Renal cortical epithelial cell (primary cell): Measurements from ENCODE around the gene ZNF584. TPM values are rescaled to one million over a fixed set of nuclear protein-coding genes. Genes with fewer than 3 reads are reported as not detected.
A peak's percentile ranks its signal among the peaks of the same experiment; 100 is the strongest.
"Not testable (repeated sequence)": the region's sequence is repeated elsewhere in the genome, so short reads cannot be mapped to it uniquely, and the experiment has no call there.

ENCODE experiments used
- DNase-seq: peaks from one replicate; pipeline ENCODE4 v3.0.0-alpha.2; 2011; ENCODE audit warnings: low read depth
- total RNA-seq: library from RNA; depleted of rRNA; stranded (reverse); fragments of >200 nt; gene quantifications from 2 replicates; pipeline ENCODE4 v1.2.3, GENCODE V29; 2014

The ZNF584 gene
- total RNA-seq, 1 donor from 2014 or later: 28.8 TPM

DNA sequence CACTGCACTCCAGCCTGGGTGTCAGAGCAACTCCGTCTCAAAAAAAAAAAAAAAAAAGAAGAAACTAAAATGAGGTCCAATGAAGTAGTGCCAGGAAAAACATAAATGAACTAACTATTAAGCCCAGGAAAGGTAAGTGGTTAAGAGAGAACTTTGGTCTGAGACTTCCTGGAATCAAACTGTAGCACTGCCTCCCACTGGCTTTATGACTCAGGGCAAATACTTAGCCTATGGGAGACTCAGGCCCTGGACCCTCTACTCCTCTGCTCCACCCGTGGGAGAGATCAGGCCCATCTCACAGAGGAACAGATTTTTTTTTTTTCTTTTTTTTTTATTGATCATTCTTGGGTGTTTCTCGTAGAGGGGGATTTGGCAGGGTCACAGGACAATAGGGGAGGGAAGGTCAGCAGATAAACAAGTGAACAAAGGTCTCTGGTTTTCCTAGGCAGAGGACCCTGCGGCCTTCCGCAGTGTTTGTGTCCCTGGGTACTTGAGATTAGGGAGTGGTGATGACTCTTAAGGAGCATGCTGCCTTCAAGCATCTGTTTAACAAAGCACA, 4.5 kb upstream of the ZNF584 start:
- peak; percentile 35 for DNase-seq

DNA sequence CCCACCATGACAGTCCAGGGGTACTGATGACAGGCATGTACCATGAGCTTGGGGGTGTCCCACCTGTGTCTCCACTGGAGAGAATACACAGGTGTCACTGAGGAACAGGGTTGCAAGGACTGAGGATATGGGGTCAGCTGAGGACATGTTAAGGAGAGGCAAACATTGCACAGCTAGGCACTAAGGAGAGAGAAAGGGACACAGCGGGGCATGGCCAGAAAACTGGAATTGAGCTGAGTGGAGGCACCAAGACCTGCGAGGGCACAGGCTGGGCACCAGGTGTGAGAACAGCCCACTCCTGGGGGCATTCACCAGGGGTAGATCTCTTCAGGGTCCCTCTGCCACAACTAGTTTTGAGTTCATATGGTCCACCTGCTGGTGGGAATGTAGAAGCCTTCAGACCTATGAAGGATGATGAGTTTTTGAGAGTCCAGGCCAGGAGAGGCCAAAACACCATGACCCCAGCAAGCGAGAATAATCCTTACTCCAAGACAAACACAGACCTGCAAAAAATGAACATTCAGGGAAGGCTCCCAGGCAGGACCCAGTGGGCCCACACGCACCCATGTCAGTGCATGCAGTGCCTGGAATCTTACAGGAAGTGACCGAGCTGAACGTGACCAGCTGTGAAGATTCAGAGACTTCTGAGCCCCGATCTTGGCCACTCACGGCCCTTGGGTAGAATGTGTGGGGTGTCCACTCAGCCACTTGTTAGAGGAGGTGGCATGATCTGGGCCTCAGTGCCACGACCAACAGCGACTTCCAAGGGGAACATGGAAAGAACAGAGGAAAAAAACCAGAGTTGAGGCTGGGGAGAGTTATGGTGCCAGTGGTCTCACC, 1.4 kb upstream of the ZNF584 start:
- DNase-seq: no peak

DNA sequence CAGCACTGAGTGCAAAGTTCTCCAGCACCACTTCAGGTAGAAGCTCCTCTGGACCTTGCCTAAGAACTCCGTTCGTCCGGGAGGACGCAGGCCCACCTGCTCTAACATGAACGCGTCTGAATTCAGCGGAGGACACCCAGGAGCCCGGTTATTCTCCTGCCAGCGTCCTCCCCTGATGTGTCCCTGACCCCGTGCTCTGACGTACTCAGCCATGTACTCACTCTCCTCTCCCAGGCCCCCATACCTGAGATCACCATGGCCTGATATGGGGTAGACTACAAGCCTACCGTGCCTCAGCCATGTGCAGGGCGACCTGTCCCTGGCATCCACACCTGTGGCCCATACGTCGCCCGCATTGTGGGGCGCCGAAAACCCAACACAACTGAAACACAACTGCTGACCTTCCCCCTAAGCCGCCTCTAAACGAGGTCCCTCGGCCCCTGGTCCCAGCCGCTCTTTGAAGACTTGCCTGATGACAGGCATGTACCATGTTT, 744 bp upstream of the ZNF584 start:
- DNase-seq: no peak

DNA sequence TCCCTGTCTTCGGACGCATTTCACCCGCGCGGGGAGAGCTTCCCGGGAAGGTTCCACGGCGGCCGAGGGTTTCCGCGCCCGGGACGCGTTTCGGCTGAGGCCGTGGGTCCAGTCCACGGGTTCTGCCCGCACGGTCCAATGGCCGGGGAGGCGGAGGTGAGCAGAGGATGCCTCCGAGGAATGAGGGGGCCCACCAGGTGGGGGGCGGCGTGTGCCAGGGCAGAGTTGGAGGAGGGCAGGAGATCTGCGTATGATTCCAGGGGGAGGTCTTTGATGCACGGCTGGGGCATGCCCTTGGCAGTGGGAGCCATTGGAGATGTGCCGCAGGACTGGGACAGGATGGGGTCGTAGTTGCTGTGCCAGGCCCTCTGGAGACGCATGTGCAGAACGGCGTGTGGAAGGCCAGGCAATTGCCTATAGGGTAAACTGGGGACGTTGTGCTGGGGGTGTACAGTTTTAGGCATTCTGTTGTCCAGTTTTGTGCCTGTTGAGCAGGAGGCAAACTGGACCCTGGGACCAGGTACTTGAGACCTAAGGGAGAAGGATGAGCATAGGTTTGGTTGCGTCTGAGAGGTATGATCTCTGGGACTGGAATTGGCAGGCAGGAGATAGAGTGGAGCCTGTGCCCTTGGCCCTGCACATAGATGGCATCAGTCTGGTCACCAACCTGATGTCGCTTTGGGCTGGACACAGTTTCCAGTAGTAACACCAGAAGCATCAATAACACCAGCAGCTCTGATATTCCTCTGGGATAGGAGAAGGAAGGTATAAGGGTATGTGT, 751 bp downstream of the ZNF584 start:
- DNase-seq: no peak

DNA sequence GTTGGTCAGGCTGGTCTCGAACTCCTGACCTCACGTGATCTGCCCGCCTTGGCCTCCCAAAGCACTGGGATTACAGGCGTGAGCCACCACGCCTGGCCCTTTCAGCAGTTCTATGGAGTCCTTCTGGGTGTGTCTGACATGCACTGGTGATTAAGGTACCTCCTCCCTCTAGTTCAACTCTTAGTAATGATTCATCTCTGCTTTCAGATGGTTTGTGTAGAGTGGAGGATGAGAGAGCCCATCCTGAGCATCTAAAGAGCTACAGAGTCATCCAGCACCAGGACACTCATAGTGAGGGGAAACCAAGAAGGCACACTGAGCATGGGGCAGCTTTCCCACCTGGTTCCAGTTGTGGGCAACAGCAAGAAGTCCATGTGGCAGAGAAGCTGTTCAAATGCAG, 8.2 kb downstream of the ZNF584 start:
- DNase-seq: no peak

DNA sequence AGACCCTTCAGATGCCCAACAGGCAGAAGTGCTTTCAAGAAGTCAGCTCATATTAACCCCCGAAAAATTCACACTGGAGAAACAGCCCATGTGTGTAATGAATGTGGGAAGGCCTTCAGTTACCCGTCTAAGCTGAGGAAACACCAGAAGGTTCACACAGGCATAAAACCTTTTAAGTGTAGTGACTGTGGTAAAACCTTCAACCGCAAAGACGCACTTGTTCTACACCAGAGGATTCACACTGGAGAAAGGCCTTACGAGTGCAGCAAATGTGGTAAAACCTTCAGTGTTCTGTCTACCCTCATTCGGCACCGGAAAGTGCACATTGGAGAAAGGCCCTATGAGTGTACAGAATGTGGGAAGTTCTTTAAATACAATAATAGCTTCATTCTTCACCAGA, 8.6 kb downstream of the ZNF584 start:
- DNase-seq: no peak

DNA sequence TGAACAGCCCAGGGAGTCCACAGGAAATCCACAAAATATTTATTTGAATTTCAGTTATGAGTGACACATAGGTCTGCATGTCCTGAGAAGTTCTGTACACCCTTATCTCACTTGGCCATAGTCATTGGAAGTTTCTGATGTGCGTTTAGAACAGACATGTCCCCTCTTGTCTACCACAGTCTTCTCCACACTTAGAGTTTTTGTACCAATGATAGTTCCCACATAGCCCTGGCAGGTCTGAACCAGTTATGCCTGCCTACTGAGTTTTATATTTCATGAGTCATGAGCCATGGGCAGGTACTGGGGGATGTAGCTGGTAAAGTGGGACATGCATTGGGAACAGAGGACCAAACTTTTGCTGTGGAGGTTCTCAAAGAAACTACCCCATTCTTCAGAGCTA, 20.2 kb downstream of the ZNF584 start:
- DNase-seq: no peak

DNA sequence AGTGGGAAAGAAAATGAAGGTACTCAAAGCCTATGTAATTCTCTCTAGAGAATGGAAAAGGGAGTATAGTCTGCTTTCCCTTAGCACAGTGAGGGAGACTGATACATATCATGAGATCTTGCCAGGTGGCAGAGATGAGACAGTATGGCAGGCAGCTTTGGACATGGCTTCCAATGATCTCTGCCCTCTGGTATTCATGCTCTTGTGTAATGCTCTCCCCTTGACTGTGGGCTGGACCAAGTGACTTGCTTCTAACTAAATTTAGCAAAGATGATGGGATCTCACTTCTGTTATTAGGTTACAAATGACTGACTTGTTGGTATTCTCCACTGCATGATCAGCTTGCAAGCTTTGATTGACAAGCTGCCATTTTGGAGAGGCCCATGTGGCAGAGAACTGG, 21.3 kb downstream of the ZNF584 start:
- DNase-seq: no peak

DNA sequence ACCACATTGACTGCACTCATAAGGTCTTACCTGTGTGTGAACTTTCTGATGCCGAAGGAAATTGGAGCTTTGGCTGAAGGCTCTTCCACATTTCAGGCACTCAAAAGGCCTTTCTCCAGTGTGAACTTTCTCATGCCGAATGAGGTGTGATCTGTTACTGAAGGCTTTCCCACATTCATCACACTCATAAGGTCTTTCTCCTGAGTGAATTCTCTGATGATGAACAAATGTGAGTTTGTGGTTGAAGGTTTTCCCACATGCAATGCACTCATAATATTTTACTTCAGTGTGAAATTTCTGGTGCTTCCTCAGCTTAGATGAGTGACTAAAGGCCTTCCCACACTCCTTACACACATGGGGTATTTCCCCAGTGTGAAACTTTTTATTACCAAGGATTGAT, 25.8 kb downstream of the ZNF584 start:
- DNase-seq: peak; percentile 27

DNA sequence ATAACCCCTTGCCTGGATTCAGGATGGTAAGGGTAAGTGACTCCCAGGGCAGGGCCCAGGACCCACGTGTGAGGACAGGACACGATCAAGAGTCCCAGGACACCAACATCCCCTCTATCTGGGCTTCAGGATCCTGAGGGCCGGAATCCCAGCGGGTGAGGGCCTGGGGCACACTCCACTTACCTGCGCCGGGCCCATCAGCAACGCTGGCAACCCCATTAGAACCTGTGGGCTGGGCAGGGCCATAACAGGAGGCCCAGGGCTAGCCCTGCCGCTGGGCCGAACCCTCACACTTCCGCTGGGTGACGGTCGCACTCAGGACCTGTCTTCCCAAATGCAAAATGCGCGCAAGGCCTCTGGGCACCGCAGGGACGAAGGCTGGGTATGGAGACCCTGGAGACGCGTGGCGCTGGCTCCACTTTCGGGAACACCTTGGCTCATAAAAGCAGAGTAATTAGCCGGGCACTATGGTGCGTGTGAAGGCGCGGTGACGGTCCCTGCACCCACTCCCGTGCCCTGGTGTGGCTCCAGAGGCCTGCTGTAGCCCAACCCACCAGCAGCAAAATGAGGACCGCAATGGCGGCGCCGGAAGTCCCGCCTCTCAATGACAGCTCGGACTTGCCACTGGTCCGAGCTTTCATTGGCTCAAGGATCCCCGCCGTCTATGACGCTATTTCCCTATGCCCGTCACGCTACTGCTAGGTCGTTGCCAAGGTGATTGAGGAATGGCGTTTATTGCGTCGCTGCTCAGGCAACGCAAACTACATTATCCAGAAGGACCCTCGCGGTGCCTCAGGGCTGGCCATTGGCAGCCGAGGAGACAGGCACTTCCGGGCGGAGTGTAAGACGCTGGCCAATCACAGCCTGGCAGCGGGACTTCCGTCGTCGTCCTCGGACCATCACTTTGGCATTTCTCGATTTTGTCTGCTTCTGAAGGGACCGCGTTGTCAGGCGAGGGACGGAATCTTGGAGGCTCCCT, 31.4 kb downstream of the ZNF584 start, which contains the start of gene ZNF132:
Gene ZNF132, minus strand, starts transcription at position 578 of the 979 bp plus-strand sequence. Its CDS starts 332 bp downstream, at position 246.
- DNase-seq: peak; percentile 100

DNA sequence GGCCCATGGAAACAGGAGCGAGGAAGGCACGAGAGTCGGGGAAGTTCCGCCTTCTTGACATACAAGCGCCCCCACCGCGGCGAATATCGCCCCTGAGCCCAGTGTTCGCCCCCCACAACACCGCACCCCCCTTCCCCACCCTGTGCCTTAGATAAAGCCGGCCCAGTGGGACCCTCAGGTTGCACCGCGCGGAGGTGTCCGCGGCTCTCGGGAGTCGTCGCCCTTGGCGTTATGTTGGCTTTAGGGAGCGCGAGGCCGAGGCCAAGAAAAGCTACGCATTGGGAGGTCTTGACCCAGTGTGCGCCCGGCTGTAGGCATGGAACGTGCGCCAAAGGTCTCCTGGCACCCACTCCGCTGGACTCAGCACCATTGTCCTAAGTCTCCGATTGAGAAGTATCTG, 32.1 kb downstream of the ZNF584 start:
- no peak for DNase-seq

DNA sequence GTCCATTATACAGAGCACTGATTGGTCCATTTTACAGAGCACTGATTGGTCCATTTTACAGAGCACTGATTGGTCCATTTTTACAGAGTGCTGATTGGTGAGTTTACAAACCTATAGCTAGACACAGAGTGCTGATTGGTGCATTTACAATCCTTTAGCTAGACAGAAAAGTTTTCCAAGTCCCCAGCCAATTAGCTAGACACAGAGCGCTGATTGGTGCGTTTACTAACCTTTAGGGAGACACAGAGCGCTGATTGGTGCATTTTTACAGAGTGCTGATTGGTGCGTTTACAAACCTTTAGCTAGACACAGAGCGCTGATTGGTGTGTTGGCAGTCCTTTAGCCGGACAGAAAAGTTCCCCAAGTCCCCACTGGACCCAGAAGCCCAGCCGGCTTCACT, 34.5 kb downstream of the ZNF584 start:
- not testable (repeated sequence) for DNase-seq

DNA sequence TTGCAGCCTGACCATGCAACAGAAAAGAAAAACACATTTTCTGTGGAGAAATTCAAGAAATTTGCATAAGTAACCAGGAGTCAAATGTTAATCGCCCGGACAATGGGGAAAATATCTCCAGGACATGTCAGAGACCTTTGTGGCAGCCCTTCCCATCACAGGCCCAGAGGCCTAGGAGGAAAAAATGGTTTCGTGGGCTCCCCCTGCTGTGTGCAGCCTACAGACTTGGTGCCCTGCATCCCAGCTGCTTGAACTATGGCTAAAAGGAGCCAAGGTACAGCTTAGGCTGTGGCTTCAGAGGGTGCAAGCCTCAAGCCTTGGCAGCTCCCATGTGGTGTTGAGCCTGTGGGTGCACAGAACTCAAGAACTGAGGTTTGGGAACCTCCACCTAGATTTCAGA, 40.4 kb downstream of the ZNF584 start:
- not testable (repeated sequence) for DNase-seq

DNA sequence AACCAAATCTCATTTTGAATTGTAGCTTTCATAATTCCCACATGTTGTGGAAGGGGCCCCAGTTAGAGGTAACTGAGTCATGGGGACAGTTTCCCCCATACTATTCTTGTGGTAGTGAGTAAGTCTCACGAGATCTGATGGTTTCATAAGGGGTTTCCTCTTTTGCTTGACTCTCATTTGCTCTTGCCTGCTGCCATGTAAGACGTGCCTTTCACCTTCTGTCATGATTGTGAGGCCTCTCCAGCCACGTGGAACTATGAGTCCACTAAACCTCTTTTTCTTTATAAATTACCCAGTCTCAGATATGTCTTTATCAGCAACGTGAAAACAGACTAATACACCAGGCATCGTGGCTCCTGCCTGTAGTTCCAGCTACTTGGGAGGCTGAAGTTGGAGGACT, 41.5 kb downstream of the ZNF584 start:
- DNase-seq: not testable (repeated sequence)

DNA sequence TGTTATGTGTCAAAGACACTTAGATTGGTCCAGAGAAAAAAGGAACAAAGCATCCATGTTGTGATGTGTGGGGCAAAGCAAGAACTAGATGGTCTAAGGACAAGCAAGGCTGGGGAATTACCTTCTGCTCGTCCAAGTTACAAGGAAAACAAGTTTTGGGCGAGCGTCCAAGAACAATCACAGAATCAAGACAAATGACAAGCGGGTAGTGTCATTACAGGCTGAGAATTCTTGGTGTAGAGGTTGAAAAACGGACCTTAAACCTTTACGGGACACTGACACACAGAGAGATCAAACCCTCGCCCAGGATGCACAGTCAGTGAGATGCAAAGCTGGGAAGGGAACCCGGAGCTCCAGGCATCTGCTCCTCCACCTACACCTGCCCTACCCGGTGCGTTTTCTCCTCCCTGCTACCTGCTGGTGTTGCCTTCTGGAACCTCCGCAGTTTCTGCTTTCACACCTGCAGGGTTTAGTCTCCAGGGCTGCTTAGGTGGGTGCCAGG, 42.5 kb downstream of the ZNF584 start:
- DNase-seq: peak; percentile 38

DNA sequence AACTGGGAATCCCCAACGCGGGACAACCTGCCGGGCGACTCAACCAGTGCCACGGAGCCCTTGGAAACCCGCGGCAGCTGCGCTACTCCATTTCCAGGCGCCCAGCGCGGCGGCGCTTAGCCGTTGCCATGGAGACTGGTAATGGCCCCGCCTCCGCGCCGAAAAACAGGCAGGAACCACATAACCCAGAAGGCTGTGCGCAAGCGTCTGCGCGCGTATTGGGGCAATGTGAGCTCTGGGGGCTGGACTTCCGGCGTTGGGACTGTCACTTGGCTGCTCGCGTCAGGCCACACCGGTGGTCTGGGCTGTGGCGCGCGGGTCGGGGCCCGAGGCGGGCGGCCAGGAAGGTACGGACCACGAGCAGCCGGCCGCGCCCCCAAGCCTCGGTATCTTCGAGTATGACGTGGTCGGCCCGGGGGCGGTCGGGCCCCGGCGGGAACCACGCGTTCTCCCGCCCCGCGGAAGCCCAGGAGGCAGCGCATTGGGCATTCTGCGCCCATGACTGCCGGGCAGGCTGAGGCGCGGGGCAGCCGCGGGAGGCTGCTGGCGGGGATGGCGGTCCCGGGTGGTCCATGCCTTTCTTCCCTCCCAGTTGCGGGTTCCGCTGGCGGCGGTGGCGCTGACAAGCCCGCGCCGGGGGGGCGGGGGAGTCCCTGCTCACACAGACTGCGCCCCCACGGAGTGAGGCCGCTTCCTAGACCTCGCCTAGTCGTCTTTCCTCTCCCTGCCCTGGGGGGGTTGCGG, 43.1 kb downstream of the ZNF584 start, which contains the start of gene ZNF324B:
Gene ZNF324B, plus strand, starts transcription at position 265 of the 744 bp plus-strand sequence. CDS start 2,080 bp downstream, outside the sequence.
- peak; percentile 88 for DNase-seq

DNA sequence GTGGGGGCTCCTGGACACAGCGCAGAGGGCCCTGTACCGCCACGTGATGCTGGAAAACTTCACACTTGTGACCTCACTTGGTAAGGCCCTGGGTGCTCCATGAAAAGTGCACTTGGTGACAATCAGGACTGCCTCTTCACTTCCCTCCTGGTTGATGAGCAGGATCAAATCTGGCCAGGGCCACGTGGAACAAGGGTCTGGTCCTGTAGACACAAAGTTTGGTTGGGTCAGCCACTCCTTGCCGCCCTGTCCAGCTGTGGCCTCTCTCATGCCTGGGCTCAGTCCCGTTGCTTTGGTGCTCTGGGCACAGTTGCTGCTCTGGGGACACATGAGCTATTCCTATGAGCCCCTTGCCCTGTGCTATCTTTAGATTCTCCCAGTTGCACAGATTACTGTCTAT, 45.3 kb downstream of the ZNF584 start:
- DNase-seq: no peak

DNA sequence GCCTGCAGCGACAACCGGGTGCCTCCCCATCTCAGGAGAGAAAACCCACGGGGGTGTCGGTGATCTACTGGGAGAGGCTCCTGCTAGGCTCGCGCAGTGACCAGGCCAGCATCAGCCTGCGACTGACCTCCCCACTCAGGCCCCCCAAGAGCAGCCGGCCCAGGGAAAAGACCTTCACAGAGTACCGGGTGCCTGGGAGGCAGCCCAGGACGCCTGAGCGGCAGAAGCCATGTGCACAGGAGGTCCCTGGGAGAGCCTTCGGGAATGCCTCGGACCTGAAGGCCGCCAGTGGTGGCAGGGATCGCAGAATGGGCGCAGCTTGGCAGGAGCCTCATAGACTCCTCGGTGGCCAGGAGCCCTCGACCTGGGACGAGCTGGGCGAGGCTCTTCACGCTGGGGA, 46.9 kb downstream of the ZNF584 start:
- no peak for DNase-seq

DNA sequence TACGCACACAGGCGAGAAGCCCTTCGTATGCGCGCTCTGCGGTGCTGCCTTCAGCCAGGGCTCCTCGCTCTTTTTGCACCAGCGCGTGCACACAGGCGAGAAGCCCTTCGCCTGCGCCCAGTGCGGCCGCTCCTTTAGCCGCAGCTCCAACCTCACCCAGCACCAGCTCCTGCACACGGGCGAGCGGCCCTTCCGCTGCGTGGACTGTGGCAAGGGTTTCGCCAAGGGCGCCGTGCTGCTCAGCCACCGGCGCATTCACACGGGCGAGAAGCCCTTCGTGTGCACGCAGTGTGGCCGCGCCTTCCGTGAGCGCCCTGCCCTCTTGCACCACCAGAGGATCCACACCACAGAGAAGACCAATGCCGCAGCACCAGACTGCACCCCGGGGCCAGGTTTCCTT, 47.7 kb downstream of the ZNF584 start:
- no peak for DNase-seq

DNA sequence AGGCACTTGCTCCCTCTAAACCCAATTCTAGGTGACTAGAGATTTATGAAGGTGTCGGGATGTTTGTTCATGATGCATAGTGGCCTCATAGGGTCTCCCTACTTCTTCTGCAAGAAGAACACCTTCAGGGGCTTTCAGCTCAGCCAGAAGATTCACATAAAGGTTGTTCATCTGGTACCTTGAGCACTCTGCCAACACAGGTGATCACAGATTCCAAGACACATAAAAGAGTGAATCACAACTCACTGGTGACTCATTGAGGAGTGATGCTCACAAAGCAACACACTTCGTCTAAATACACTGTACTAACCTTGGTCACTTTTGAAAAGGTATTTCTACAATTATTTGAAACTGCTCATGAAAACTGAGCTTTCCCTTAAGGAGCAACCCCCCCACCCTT, 51.6 kb downstream of the ZNF584 start:
- DNase-seq: peak; percentile 32
